ENCODE measurements around the gene PGBD5. TPM values are rescaled to one million over a fixed set of nuclear protein-coding genes. Genes with fewer than 3 reads are reported as not detected.

PGBD5 gene
- total RNA-seq, 1 experiment from 2014 or later, result not detected

GRCh38 chr1:230293390-230293700 lies 132.8 kb downstream of the PGBD5 start:
- Histone ChIP-seq H3K27me3 (no peaks in the 10 kb centered on the region; the same call in 1 of the 2 replicates), H3K4me3 (no peak overlapping the region), H3K9me3 (0 out of 2 replicates have a peak, but pooled peaks cover 3% of the 10 kb centered on the region), H3K36me3 (no peaks in the 10 kb centered on the region)
- no peak for DNase-seq

DNA sequence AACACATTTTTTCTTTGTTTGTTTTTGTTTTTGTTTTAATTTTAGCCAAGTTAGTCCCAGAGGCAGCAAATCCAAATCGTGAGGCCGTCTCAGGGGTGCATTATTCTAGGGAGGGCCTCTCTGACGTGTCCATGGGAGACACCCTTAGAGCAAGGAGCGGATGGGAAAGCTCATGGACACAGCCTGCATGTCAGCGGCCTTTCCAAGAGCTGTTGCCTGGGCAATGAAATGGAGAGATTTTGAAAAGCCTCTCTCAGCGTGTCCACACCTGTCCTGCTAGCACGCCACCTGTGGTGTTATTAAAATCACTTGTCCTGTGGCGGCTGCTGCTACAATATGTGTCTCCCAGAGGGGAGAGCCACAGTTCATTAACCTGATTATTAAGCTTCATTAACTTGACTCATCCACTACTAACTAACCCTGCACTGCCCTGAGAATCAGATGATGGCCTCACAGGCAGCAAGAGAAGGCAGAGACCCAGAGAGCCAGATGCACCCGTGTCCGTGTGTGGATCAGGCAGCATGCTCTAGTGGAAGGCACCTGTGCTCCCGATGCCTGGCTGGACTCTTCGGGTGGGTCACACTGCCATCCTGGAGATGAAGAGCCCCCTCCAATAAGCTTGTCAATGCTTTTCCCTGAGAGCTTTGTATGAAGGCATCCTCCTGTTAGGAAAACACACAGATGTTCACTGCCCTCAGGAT lies 133.3 kb downstream of the PGBD5 start:
- DNase-seq, result no peak
- Histone ChIP-seq H3K9me3 (0 out of 2 replicates have a peak, but pooled peaks cover 3% of the 10 kb centered on the region), H3K36me3 (no peaks in the 10 kb centered on the region), H3K4me3 (no peak overlapping the region), H3K27me3 (no peaks in the 10 kb centered on the region; the same call in 1 of the 2 replicates)

GRCh38 chr1:230291731-230292620 lies 134.2 kb downstream of the PGBD5 start:
- Histone ChIP-seq H3K9me3 (no peaks in the 10 kb centered on the region), H3K36me3 (no peaks in the 10 kb centered on the region), H3K27me3 (no peaks in the 10 kb centered on the region; the same call in 1 of the 2 replicates), H3K4me3 (no peak overlapping the region)
- no peak for DNase-seq

DNA sequence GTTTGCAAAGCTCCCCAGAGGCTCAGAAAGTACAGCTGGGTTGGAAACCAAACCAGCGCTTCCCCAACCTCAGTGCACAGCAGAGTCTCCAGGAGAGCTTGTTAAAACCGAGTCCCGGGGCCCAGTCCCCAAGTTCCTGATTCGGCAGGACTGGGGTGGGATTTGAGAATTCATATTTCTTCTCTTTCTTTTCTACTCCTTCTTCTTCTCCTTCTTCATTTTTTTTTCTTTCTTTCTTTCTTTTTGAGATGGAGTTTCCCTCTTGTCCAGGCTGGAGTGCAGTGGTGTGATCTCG lies 136.8 kb downstream of the PGBD5 start:
- Histone ChIP-seq H3K9me3 (no peaks in the 10 kb centered on the region), H3K27me3 (no peaks in the 10 kb centered on the region), H3K36me3 (no peaks in the 10 kb centered on the region), H3K4me3 (no peak overlapping the region)
- no peak for DNase-seq

GRCh38 chr1:230288641-230289349 lies 137.3 kb downstream of the PGBD5 start:
- DNase-seq, result peak; percentile 84
- H3K9me3 ChIP-seq, result no peaks in the 10 kb centered on the region
- no peaks in the 10 kb centered on the region for H3K27me3 ChIP-seq
- no peaks in the 10 kb centered on the region; the same call in 1 of the 2 replicates for H3K36me3 ChIP-seq
- no peak overlapping the region for H3K4me3 ChIP-seq

DNA sequence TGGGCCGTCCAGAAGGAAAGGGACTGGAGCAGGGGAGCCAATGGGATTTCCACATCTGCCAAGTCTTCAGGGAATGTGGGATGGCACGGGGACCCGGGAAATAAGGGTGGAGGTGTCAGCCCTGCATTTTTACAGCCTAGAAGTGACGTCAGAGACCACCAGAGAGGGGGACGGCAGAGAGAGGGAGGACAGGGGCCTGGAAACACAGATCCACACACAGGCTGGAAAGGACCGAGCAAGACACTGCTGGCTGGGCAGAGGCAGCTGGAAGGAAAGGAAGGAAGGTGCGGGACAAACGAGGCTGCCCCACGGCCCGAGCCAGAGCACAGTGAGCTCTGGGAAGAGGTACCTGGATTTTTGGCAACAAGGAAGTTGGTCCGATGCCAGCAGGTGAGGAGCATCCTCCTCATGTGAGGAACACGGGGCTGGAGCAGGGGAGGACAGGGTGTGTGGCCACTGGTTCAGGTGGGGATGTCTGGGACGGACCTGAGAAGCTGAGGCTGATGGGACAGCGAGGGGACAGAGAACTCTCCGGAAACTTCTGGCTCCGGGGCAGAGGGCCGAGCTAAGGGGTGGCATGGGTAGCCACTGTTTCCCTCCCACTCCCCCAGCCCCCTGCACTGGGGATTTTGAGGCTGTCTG lies 138.3 kb downstream of the PGBD5 start:
- no peak for DNase-seq
- H3K36me3 ChIP-seq, result no peaks in the 10 kb centered on the region; the same call in 1 of the 2 replicates
- H3K27me3 ChIP-seq, result no peaks in the 10 kb centered on the region
- no peaks in the 10 kb centered on the region for H3K9me3 ChIP-seq
- H3K4me3 ChIP-seq, result no peak overlapping the region

DNA sequence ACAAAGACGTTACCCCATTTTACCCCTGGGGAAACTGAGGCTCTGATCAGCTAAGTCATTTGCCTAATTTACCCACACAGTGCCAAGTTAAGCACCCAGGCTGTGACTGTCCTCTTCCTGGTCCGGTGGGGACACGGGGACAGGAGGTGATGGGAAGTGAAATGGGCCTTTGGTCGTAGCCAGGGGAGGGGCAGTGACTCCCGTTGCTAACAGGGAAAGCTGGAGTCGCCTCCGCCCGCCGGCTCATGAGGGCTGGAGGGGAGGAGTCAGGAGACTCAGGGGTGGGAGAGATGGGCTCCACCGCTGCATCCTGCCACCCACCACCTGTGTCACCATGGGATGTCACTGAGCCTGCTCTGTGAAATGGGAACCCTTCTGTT lies 139.3 kb downstream of the PGBD5 start:
- Histone ChIP-seq H3K9me3 (no peaks in the 10 kb centered on the region), H3K4me3 (no peak overlapping the region), H3K27me3 (no peaks in the 10 kb centered on the region), H3K36me3 (no peaks in the 10 kb centered on the region; the same call in 1 of the 2 replicates)
- no peak for DNase-seq

DNA sequence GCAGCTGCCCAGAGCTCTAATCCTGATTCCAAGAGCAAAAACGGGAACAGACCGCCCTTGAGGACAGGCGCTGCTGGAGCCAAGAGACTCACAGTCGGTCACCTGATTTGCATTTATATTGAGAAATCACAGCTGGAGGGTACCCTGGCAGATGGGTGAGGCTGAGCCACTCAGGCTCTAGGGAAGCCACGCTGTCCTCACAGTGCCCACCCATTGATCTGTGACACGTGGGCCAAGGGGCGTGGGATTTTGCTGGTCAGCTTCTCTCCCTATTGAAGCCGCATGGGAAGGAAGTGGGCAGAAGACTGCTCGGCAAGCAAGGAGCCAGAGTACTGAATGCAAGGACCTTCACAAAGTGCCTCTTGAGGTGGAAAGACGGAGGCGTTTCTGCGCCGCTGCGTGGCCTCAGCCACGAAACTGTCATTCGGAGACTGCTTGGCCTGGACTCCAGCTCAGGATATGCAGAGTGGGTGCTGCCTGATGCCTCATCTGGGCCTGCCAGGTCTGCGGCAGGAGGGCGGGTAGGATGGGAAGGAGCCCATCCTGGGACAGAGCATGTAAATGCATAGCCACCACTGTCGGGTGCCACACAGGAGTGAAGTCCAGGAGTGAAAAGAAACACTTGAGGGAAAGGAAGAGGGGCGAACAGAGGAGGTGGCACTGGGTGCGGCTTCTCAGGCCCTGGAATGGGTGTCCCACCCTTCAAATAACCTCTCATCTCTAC lies 139.8 kb downstream of the PGBD5 start:
- DNase-seq, result no peak
- Histone ChIP-seq H3K27me3 (no peaks in the 10 kb centered on the region), H3K4me3 (no peak overlapping the region), H3K9me3 (no peaks in the 10 kb centered on the region), H3K36me3 (no peaks in the 10 kb centered on the region; the same call in none of the 2 replicates)

GRCh38 chr1:230285351-230285750 lies 140.8 kb downstream of the PGBD5 start:
- Histone ChIP-seq H3K36me3 (peaks cover under 1% of the 10 kb centered on the region), H3K27me3 (no peaks in the 10 kb centered on the region), H3K4me3 (no peak overlapping the region), H3K9me3 (no peaks in the 10 kb centered on the region)
- no peak for DNase-seq

DNA sequence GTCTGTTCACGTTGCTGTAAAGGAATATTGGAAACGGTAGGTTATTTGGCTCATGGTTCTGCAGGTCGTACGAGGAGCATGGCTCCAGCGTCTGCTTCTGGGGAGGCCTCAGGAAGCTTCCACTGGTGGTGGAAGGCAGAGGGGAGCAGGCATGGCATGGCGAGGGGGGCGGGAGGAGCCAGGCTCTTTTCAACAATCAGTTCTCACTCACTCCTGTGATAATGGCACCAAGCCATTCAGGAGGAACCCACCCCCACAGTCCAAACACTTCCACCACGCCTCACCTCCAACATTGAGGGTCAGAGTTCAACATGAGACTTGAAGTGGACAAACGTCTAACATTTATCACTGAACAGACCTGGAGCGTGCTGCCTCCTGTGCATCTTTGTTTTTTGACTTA lies 141.2 kb downstream of the PGBD5 start:
- Histone ChIP-seq H3K9me3 (no peaks in the 10 kb centered on the region), H3K27me3 (no peaks in the 10 kb centered on the region), H3K36me3 (peaks cover 5% of the 10 kb centered on the region), H3K4me3 (no peak overlapping the region)
- DNase-seq, result no peak

GRCh38 chr1:230283678-230284077 lies 142.5 kb downstream of the PGBD5 start:
- Histone ChIP-seq H3K9me3 (no peaks in the 10 kb centered on the region), H3K4me3 (no peak overlapping the region), H3K36me3 (peaks cover 13% of the 10 kb centered on the region), H3K27me3 (no peaks in the 10 kb centered on the region)
- DNase-seq, result no peak

DNA sequence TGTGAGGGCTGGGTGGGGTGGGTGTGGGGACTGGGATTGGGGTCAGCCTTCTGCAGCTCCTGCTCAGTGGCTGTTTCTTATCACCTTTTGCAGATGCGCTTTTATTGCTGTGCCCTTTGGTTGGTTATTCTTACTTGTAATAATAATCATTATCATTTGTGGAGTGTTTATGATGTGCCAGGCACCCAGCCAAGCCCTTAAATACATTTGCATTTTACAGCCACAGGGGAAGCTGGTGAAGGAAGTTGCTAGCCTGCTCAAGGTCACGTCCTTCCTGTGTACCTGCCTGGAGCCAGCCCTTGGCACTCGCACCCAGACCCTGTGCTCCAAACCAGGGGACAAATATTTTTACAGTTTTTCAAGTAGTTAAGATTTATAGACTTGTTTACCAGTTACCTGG lies 144.0 kb downstream of the PGBD5 start:
- Histone ChIP-seq H3K27me3 (no peaks in the 10 kb centered on the region), H3K9me3 (no peaks in the 10 kb centered on the region), H3K36me3 (peaks cover 20% of the 10 kb centered on the region), H3K4me3 (no peak overlapping the region)
- DNase-seq, result no peak

- Histone ChIP-seq H3K36me3 (peaks cover 26% of the 10 kb centered on the region), H3K4me3 (no peak overlapping the region), H3K9me3 (no peaks in the 10 kb centered on the region), H3K27me3 (no peaks in the 10 kb centered on the region)
- DNase-seq, result no peak
Observed at GRCh38 chr1:230281556-230281955, 144.6 kb downstream of the PGBD5 start.

- no peak for DNase-seq
- peaks cover 32% of the 10 kb centered on the region for H3K36me3 ChIP-seq
- H3K9me3 ChIP-seq, result no peaks in the 10 kb centered on the region
- no peak overlapping the region for H3K4me3 ChIP-seq
- H3K27me3 ChIP-seq, result no peaks in the 10 kb centered on the region
Observed at GRCh38 chr1:230280906-230281413, 145.2 kb downstream of the PGBD5 start.

DNA sequence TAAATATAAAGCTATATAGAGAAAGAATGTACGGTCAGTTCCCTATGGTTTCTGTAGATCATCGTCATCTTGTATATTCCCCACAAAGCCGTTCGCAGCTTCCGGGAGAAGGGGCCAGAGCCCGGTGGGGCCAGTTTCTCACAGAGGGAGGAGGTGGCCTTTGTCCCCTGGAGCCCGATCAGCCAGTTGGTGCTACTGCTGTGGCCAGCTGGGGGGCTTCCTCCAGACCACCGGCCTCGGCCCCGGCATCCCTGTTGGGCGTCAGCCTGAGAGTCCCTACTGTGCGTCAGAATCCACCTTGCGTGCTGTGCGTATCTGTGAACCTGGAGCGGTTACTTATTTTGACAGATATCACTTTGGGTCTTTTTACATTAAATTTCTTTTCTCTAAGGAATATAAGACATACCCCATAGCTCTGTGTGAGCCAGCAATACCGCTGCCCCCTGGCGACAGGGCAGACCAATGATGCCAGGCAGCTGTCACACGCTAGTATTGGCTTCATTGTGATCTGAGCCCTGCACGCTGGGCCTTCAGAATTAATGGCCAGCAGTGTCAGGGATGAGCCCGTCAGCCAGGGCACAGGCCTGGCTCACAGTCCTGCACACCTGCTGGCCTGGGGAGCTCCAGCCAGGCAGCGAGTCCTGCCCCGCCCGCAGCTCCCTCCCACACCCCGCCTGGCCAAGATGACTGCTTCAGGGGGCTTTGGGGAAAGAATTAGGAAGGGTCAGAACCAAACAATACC lies 145.9 kb downstream of the PGBD5 start:
- Histone ChIP-seq H3K9me3 (no peaks in the 10 kb centered on the region), H3K27me3 (no peaks in the 10 kb centered on the region), H3K4me3 (no peak overlapping the region), H3K36me3 (peaks cover 36% of the 10 kb centered on the region)
- DNase-seq, result no peak

- Histone ChIP-seq H3K27me3 (no peaks in the 10 kb centered on the region), H3K36me3 (peaks cover 43% of the 10 kb centered on the region), H3K4me3 (no peak overlapping the region), H3K9me3 (no peaks in the 10 kb centered on the region)
- no peak for DNase-seq
Observed at GRCh38 chr1:230279583-230279945, 146.6 kb downstream of the PGBD5 start.
